ENCODE data around the gene NR4A1.
"Not testable (repeated sequence)": the region's sequence is repeated elsewhere in the genome, so short reads cannot be mapped to it uniquely, and the experiment has no call there.

NR4A1 gene

DNA sequence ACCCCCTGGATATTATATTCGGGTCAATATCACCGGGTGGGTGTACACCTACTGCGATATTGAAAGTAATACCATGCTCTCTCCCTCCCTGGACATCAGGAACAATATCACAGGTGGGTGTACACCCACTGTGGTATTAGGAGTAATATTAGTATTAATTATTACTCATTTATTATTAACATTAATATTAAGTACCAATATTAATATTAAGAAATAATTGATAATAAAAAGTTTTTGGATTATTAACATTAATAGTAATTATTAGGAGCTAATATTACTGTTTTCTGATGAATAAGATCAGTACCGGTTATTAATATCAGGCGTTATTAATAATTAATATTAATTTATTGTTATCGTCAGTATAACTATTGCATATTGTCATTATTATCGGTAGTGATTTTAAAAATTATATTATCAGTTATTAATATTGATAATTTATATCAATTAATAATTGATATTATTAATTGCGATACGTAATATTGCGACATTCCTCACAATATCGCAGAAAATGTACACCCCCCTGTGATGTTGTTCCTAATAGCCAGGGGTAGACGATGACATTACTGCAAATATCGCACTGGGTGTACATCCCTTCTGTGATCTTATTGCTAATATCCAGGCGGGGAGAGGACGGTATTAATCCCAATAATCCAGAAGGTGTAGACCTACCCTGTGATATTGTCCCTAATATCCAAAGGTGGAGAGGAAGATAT, 45.2 kb downstream of the NR4A1 start:
- ATAC-seq: no peak
- TF ChIP-seq PPARA (CRISPR knock-in tag; IDR thresholded peaks at IDR 0.05; ENCODE audit: borderline replicate concordance) (no peak), ZFP3 (CRISPR knock-in tag; IDR thresholded peaks at IDR 0.05) (no peak), TOX (CRISPR knock-in tag; IDR thresholded peaks at IDR 0.05; ENCODE audit: borderline replicate concordance) (no peak), BACH2 (CRISPR knock-in tag; IDR thresholded peaks at IDR 0.05; ENCODE audit: borderline replicate concordance) (no peak)

DNA sequence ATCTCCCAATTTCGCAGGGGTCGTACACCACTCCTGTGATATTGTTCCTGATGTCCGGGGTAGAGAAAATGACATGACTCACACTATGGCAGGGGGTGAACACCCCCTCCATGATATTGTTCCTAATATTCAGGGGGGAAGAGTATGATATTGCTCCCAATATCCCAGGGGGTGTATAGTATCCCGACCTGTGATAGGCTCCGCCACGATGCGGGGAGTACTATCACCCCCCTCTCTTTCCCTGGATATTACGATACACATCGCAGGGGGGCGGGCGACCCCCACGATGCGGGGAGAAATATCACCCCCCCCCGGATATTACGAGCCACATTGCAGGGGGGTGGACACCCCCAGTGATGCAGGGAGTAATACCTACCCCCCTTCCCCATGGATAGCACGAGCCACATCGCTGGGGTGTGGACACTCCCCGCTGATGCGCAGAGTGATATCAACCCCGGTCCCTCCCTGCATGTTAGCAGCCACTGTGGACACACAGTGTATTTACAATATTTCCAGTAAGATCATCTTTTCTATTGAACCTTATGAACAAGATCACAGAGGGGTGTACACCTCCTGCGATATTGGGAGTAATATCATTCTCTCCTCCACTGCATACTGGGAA, 45.9 kb downstream of the NR4A1 start:
- no peak for ATAC-seq
- TF ChIP-seq ISL1 (CRISPR knock-in tag; IDR thresholded peaks at IDR 0.05) (no peak), ZNF70 (CRISPR knock-in tag; IDR thresholded peaks at IDR 0.05) (no peak), GLIS3 (CRISPR knock-in tag; IDR thresholded peaks at IDR 0.05) (no peak), BACH2 (CRISPR knock-in tag; IDR thresholded peaks at IDR 0.05; ENCODE audit: borderline replicate concordance) (no peak), TCF4 (CRISPR knock-in tag; IDR thresholded peaks at IDR 0.05; ENCODE audit: borderline replicate concordance) (no peak), ZNF565 (CRISPR knock-in tag; conservative IDR thresholded peaks at IDR 0.05; ENCODE audit: low read depth) (no peak), ZNF8 (CRISPR knock-in tag; IDR thresholded peaks at IDR 0.05) (no peak), ESRRG (CRISPR knock-in tag; IDR thresholded peaks at IDR 0.05) (no peak), ZFP30 (CRISPR knock-in tag; IDR thresholded peaks at IDR 0.05) (no peak), TOX (CRISPR knock-in tag; IDR thresholded peaks at IDR 0.05; ENCODE audit: borderline replicate concordance) (no peak), ZFP3 (CRISPR knock-in tag; IDR thresholded peaks at IDR 0.05) (no peak), OSR1 (CRISPR knock-in tag; IDR thresholded peaks at IDR 0.05) (no peak), RARB (CRISPR knock-in tag; IDR thresholded peaks at IDR 0.05) (no peak)
- TF ChIP-seq, protein P1, sequence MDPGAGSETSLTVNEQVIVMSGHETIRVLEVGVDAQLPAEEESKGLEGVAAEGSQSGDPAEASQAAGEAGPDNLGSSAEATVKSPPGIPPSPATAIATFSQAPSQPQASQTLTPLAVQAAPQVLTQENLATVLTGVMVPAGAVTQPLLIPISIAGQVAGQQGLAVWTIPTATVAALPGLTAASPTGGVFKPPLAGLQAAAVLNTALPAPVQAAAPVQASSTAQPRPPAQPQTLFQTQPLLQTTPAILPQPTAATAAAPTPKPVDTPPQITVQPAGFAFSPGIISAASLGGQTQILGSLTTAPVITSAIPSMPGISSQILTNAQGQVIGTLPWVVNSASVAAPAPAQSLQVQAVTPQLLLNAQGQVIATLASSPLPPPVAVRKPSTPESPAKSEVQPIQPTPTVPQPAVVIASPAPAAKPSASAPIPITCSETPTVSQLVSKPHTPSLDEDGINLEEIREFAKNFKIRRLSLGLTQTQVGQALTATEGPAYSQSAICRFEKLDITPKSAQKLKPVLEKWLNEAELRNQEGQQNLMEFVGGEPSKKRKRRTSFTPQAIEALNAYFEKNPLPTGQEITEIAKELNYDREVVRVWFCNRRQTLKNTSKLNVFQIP (CRISPR knock-in tag; IDR thresholded peaks at IDR 0.05; ENCODE audit: borderline replicate concordance, low read depth): no peak
- TF ChIP-seq, protein P2, sequence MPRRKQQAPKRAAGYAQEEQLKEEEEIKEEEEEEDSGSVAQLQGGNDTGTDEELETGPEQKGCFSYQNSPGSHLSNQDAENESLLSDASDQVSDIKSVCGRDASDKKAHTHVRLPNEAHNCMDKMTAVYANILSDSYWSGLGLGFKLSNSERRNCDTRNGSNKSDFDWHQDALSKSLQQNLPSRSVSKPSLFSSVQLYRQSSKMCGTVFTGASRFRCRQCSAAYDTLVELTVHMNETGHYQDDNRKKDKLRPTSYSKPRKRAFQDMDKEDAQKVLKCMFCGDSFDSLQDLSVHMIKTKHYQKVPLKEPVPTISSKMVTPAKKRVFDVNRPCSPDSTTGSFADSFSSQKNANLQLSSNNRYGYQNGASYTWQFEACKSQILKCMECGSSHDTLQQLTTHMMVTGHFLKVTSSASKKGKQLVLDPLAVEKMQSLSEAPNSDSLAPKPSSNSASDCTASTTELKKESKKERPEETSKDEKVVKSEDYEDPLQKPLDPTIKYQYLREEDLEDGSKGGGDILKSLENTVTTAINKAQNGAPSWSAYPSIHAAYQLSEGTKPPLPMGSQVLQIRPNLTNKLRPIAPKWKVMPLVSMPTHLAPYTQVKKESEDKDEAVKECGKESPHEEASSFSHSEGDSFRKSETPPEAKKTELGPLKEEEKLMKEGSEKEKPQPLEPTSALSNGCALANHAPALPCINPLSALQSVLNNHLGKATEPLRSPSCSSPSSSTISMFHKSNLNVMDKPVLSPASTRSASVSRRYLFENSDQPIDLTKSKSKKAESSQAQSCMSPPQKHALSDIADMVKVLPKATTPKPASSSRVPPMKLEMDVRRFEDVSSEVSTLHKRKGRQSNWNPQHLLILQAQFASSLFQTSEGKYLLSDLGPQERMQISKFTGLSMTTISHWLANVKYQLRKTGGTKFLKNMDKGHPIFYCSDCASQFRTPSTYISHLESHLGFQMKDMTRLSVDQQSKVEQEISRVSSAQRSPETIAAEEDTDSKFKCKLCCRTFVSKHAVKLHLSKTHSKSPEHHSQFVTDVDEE (CRISPR knock-in tag; IDR thresholded peaks at IDR 0.05): no peak
- TF ChIP-seq, protein P3, sequence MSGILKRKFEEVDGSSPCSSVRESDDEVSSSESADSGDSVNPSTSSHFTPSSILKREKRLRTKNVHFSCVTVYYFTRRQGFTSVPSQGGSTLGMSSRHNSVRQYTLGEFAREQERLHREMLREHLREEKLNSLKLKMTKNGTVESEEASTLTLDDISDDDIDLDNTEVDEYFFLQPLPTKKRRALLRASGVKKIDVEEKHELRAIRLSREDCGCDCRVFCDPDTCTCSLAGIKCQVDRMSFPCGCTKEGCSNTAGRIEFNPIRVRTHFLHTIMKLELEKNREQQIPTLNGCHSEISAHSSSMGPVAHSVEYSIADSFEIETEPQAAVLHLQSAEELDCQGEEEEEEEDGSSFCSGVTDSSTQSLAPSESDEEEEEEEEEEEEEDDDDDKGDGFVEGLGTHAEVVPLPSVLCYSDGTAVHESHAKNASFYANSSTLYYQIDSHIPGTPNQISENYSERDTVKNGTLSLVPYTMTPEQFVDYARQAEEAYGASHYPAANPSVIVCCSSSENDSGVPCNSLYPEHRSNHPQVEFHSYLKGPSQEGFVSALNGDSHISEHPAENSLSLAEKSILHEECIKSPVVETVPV (CRISPR knock-in tag; IDR thresholded peaks at IDR 0.05): no peak
- TF ChIP-seq, protein P4, sequence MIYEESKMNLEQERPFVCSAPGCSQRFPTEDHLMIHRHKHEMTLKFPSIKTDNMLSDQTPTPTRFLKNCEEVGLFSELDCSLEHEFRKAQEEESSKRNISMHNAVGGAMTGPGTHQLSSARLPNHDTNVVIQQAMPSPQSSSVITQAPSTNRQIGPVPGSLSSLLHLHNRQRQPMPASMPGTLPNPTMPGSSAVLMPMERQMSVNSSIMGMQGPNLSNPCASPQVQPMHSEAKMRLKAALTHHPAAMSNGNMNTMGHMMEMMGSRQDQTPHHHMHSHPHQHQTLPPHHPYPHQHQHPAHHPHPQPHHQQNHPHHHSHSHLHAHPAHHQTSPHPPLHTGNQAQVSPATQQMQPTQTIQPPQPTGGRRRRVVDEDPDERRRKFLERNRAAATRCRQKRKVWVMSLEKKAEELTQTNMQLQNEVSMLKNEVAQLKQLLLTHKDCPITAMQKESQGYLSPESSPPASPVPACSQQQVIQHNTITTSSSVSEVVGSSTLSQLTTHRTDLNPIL (CRISPR knock-in tag; IDR thresholded peaks at IDR 0.05; ENCODE audit: low read depth): no peak
- TF ChIP-seq, protein P5, sequence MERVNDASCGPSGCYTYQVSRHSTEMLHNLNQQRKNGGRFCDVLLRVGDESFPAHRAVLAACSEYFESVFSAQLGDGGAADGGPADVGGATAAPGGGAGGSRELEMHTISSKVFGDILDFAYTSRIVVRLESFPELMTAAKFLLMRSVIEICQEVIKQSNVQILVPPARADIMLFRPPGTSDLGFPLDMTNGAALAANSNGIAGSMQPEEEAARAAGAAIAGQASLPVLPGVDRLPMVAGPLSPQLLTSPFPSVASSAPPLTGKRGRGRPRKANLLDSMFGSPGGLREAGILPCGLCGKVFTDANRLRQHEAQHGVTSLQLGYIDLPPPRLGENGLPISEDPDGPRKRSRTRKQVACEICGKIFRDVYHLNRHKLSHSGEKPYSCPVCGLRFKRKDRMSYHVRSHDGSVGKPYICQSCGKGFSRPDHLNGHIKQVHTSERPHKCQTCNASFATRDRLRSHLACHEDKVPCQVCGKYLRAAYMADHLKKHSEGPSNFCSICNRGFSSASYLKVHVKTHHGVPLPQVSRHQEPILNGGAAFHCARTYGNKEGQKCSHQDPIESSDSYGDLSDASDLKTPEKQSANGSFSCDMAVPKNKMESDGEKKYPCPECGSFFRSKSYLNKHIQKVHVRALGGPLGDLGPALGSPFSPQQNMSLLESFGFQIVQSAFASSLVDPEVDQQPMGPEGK (CRISPR knock-in tag; IDR thresholded peaks at IDR 0.05; ENCODE audit: borderline replicate concordance): no peak

DNA sequence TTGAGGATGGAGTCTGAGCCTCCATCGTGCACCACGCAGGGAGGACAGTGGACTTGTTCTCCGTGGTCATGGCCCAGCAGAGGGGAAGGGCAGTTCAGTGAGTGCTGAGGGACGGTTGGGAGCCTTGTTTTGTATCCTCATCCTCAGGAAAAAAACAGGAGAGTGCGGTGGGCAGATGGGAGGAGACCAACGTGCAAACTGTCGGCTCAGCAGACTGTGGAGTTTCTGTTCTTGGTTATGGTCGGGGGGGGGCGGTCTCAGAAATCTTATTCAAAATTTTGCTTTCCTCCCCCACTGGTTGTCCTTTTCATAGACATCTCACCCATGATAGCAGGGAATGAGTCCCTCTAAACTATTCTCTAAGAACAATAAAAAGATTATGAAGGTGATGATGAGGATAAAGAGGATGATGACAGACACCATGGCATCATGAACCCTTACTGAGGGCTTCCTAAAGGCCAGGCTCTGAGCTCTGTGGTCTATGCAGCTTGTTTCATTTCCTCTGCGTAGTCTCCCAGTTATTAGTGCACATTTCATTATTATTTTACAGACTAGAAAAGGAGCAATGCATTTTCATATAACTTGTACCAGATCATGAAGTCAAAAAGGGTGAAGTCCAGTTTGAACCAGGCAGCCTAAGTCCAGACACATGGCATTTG, 53.3 kb downstream of the NR4A1 start:
- ATAC-seq: not testable (repeated sequence)
